HS-5 (cell line): ENCODE measurements around the gene EP400.

Experiments
- DNase-seq: peaks from one replicate; pipeline ENCODE4 v3.0.0-alpha.2; 2012; ENCODE audit warnings: low read depth

The EP400 gene

GRCh38 chr12:131912518-131913274, 37.0 kb upstream of the EP400 start:
- DNase-seq = no peak

DNA sequence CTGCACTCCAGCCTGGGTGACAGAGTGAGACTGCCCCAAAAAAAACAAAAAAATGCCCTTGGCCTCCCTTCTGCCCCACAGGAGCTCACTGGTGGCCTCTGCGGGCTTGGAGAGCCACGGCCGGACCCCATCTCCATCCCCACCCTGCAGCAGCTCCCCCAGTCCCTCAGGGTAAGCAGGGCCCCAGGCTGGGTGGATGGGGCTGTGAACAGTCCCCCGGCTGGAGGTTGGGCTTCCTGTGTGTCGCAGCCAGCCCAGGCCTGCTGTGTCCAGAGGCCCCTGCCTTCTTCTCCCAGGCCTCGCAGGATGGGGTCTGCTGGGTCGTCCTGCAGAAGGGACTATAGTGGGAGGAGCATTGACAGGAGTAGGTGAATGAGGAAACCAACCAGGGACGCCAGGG, 36.1 kb upstream of the EP400 start:
- no peak for DNase-seq

- no peak for DNase-seq
Observed at GRCh38 chr12:131914179-131914702, 35.5 kb upstream of the EP400 start.

GRCh38 chr12:131915000-131915689, 34.6 kb upstream of the EP400 start:
- DNase-seq = no peak

- DNase-seq = no peak
Observed at GRCh38 chr12:131915823-131916222, 33.9 kb upstream of the EP400 start.

- no peak for DNase-seq
Observed at GRCh38 chr12:131916306-131917138, 33.2 kb upstream of the EP400 start.

DNA sequence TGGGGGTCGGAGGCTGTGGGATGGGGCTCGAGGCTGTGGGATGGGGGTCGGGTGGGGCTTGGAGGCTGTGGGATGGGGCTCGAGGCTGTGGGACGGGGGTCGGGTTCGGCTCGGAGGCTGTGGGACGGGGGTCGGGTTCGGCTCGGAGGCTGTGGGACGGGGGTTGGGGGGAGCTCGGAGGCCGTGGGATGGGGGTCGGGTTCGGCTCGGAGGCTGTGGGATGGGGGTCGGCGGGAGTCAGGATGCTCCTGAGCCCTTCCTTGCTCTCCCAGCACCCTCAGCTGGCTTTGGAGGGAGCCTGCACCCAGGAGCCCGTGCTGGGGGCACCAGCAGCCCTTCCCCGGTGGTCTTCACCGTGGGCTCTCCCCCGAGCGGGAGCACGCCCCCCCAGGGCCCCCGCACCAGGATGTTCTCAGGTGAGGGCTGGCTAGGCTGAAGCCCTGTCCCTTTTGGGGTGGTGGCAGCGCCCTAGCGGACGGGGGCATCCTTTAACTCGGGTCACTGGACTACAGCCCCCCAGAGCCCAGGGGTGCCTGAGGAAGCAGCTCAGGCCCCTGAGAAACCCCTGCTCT, 32.5 kb upstream of the EP400 start:
- DNase-seq = no peak

- DNase-seq = no peak
Observed at GRCh38 chr12:131917711-131918306, 31.9 kb upstream of the EP400 start.

DNA sequence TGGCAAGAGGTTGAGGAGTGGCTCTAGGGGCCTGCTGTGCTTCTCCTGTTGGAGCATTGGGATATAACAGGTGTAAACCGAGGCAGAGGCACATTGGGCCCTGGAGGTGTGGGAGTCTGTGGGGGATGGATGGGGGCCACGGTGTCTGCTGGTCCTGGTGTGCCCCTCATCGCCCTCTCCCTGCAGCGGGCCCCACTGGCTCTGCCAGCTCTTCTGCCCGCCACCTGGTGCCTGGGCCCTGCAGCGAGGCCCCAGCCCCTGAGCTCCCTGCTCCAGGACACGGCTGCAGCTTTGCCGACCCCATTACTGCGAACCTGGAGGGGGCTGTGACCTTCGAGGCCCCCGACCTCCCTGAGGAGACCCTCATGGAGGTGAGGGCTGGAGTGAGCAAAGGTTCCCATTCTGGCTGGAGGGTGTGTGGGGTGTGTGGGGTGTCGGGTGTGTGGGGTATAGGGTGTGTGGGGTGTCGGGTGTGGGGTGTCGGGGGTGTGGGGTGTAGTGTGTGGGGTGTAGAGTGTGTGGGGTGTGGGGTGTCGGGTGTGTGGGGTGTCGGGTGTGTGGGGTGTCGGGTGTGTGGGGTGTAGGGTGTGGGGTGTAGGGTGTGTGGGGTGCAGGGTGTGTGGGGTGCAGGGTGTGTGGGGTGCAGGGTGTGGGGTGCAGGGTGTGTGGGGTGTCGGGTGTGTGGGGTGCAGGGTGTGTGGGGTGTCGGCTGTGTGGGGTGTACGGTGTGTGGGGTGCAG, 31.3 kb upstream of the EP400 start:
- no peak for DNase-seq

DNA sequence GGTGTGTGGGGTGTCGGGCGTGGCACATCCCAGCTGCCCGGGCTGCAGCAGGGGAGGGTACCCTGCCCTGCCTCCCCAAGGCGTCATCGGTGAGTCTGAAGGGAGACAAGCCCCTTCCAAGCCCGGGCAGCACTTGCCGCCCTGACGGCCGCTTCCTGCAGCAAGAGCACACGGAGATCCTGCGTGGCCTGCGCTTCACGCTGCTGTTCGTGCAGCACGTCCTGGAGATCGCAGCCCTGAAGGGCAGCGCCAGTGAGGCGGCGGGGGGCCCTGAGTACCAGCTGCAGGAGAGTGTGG, 30.7 kb upstream of the EP400 start:
- DNase-seq = no peak

DNA sequence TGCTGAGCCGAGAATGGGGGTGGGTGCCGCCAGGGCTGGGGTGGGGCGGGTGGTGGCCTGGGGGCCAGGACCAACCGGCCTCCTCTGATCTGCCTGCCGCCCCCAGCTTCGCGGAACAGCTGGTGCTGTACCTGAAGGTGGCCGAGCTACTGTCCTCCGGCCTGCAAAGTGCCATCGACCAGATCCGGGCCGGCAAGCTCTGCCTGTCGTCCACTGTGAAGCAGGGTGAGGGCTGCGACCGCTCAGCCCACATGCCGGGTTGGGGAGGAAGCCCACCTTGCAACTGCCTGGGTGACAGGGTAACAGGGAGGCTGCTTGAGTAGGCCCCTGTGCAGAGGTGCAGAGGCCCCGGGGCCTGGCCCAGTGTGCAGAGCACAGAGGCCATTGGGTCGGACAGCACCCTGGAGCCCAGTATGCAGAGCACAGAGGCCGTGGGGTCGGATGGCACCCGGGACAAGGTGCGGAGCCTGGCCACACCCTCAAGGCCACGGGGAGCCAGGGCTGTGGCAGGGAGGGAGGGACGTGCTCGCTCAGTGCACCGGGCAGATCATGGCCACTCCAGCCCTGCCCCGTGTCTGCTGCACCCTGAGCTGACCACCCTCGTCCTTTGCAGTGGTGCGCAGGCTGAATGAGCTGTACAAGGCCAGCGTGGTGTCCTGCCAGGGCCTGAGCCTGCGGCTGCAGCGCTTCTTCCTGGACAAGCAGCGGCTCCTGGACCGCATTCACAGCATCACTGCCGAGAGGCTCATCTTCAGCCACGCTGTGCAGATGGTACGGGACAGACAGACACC, 30.2 kb upstream of the EP400 start:
- no peak for DNase-seq

- DNase-seq = no peak
Observed at GRCh38 chr12:131920157-131920508, 29.6 kb upstream of the EP400 start.

GRCh38 chr12:131920902-131921840, 28.6 kb upstream of the EP400 start:
- DNase-seq = no peak

GRCh38 chr12:131921866-131922769, 27.6 kb upstream of the EP400 start:
- DNase-seq = no peak

DNA sequence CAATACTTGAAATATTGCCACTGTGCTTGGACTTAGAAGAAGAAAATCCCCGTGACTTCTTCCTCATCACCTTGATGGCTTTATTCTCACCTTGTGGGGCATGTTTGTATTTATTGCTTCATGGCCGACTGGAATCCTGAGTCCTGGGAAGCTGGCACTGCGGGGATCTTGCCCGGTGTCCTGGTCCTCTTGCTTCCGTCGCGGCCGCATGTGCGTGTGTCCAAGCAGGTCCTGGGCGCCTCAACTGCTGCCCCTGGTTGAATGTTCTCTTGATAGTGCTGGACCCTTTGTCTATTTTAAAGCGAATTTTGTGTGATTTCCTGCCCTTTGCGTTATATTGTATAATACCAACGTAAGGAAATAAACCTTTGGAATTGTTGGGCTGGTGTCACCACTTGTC, 27.0 kb upstream of the EP400 start:
- no peak for DNase-seq

GRCh38 chr12:131923260-131923659, 26.5 kb upstream of the EP400 start:
- no peak for DNase-seq

- DNase-seq = no peak
Observed at GRCh38 chr12:131927110-131928079, 22.3 kb upstream of the EP400 start.
